Osteocyte (in vitro differentiated cells): ENCODE results near the gene CDH8. TPM values are rescaled to one million over a fixed set of nuclear protein-coding genes. Genes with fewer than 3 reads are reported as not detected.

Experiments
- DNase-seq: peaks from one replicate; pipeline ENCODE4 v3.0.0; 2021; ENCODE audit warnings: mixed read lengths; ENCODE audit not compliant: unreplicated experiment; ENCODE audit errors: extremely low spot score
- H3K27ac Mint-ChIP-seq: one replicate; pipeline ENCODE4 v1.8.0; 2021; ENCODE audit warnings: mild to moderate bottlenecking, mixed read lengths; ENCODE audit not compliant: unreplicated experiment
- H3K27me3 Mint-ChIP-seq: one replicate; pipeline ENCODE4 v1.8.0; 2021; ENCODE audit warnings: mixed read lengths; ENCODE audit not compliant: unreplicated experiment
- H3K36me3 Mint-ChIP-seq: one replicate; pipeline ENCODE4 v1.8.0; 2021; ENCODE audit warnings: mixed read lengths; ENCODE audit not compliant: unreplicated experiment
- H3K4me1 Mint-ChIP-seq: one replicate; pipeline ENCODE4 v1.8.0; 2021; ENCODE audit warnings: mixed read lengths; ENCODE audit not compliant: unreplicated experiment
- H3K4me3 Mint-ChIP-seq: one replicate; pipeline ENCODE4 v1.8.0; 2021; ENCODE audit warnings: mild to moderate bottlenecking, moderate library complexity, mixed read lengths; ENCODE audit not compliant: unreplicated experiment
- H3K9me3 Mint-ChIP-seq: one replicate; pipeline ENCODE4 v1.8.0; 2021; ENCODE audit warnings: mixed read lengths; ENCODE audit not compliant: unreplicated experiment
- total RNA-seq: library from RNA; stranded (reverse); gene quantifications from 2 replicates; pipeline ENCODE4 v1.2.1, GENCODE V29; 2021
- TF ChIP-seq, protein P1 (sequence below): fragments of 200-600 bp; sonication (generic); IDR thresholded peaks from 2 replicates; pipeline ENCODE4 v1.5.0; 2021; ENCODE audit warnings: antibody characterized with exemption, mild to moderate bottlenecking, moderate library complexity

Gene CDH8
- total RNA-seq, 1 donor from 2014 or later = 7.7 TPM

DNA sequence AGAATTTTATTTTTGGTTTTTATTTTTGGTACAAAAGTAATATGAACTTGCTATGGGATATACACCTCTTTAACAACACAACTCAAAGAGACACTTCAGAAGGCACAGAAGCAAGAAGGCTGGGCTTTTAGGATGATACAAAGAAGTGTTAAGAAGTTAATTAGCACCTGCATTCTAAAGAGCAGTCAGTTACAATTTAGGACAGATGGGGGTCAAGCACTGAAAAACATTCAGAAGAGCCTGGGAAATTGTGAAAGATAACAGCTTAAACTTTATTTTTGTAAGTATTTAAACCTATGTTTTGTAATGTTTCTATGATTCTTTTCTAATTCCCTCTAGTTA lies 163.5 kb downstream of the CDH8 start:
- DNase-seq = no peak
- Mint-ChIP-seq H3K27me3 (no peaks in the 10 kb centered on the region), H3K4me3 (no peak overlapping the region), H3K9me3 (no peaks in the 10 kb centered on the region), H3K4me1 (no peaks in the 10 kb centered on the region), H3K36me3 (no peaks in the 10 kb centered on the region), H3K27ac (no peak overlapping the region)
- TF ChIP-seq, protein P1, sequence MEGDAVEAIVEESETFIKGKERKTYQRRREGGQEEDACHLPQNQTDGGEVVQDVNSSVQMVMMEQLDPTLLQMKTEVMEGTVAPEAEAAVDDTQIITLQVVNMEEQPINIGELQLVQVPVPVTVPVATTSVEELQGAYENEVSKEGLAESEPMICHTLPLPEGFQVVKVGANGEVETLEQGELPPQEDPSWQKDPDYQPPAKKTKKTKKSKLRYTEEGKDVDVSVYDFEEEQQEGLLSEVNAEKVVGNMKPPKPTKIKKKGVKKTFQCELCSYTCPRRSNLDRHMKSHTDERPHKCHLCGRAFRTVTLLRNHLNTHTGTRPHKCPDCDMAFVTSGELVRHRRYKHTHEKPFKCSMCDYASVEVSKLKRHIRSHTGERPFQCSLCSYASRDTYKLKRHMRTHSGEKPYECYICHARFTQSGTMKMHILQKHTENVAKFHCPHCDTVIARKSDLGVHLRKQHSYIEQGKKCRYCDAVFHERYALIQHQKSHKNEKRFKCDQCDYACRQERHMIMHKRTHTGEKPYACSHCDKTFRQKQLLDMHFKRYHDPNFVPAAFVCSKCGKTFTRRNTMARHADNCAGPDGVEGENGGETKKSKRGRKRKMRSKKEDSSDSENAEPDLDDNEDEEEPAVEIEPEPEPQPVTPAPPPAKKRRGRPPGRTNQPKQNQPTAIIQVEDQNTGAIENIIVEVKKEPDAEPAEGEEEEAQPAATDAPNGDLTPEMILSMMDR = no peak

DNA sequence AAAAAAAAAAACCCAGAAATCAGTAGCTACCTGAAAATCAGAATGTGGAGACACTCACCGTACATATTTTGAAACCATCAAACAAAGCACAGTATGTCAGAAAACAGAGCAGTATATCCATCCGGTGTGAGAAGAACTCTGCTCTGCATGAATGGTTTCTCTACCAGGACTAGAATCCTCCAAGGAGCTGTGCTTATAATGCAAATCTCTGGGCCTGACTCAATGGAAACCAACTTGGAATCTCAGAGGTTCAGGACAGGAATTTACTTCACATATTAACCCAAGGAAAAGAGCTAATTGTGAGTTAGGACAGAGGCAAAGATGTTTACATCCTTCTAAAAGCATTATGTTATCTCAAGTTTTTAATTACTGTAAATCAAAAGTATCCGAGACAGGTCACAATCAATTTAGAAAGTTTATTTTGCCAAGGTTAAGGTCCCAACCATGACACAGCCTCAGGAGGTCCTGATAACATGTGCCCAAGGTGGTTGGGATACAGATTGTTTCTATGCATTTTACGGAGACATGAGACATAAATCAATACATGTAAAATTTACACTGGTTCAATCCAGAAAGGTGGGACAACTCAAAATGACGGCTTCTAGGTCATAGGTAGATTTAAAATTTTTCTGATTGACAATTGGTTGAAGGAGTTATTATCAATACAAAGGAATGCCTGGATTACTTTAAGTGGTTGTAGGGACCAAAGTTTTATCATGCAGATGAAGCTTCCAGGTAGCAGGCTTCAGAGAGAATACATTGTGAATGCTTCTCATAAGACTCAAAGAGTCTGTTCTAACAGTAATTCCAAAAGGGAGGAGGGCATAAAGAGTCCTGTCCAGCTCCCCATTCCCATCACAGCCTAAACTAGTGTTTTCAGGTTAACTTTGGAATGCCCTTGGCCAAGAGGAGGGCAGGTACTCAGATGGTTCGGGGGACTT lies 164.1 kb downstream of the CDH8 start:
- Mint-ChIP-seq H3K4me3 (no peak overlapping the region), H3K27ac (no peak overlapping the region), H3K4me1 (no peaks in the 10 kb centered on the region), H3K9me3 (no peaks in the 10 kb centered on the region), H3K27me3 (no peaks in the 10 kb centered on the region), H3K36me3 (no peaks in the 10 kb centered on the region)
- DNase-seq = no peak
- TF ChIP-seq, protein P1 = no peak

DNA sequence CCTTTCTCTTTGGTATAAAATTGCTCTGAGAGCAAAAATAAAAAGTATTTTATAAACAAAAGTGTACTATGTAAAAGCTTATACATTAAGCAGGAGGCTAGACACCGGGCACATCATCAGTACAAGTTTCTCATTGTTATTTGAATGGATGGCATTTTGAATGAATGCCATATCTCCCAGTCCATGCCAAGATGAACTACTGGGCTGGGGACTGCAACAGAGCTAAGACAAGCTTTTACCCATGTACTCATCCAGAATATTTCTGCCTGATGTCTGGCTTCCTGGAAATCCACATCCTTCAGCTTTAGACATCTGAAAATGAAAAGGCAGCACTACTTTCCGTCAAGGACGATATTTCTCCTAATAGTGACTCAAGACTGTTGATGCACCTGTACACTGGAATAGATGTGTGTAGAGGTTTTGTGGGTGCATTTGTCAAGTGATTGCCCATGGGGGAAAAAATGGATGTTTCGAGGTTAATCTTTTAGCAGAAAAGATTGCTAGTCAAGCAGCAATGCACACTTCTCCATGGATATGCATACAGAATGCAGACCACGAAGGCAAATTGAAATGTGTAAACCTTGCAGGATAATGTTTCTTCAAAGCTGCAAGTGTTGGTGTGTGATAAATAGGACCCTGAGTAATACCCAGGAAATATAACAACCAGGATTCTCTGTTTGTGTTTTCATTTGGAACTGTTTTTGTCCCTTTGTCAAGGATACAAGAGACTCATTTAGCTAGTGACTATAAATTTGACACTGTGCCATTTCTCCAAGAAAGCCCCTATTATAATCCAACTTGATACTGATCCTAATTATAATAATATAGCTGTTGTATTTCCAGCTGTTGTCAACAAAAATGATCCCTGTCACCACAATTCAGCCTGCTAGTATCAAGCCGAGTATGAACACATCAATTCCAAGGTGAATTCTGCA lies 173.8 kb downstream of the CDH8 start:
- Mint-ChIP-seq H3K27me3 (no peaks in the 10 kb centered on the region), H3K4me3 (no peak overlapping the region), H3K27ac (no peak overlapping the region), H3K4me1 (peaks cover 12% of the 10 kb centered on the region), H3K9me3 (peaks cover 3% of the 10 kb centered on the region), H3K36me3 (peaks cover 2% of the 10 kb centered on the region)
- no peak for DNase-seq
- TF ChIP-seq, protein P1 = no peak

DNA sequence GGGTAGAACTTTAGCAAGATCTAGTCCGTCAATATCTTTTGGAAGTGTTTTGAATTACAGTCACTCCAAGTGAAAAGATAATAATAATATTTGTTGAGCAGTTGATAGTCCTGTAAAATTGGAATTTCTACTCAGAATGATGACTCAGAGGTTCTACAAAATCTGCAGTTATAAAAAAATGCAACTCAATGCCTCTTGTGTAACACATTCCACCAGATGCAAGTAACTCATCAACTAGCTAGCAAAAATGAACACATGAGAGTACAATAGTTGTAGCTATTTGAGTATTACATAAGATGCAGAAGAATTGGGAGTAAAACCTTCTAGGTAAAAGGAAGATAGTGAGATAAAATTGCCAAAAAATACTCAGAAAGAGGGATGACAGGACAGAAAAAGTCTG lies 177.2 kb downstream of the CDH8 start:
- H3K27me3 Mint-ChIP-seq = no peaks in the 10 kb centered on the region
- DNase-seq = no peak

More for the DNA sequence above, 177.2 kb downstream of the CDH8 start:
- H3K4me1 Mint-ChIP-seq = peaks cover 12% of the 10 kb centered on the region
- peaks cover 3% of the 10 kb centered on the region for H3K9me3 Mint-ChIP-seq
- TF ChIP-seq, protein P1 = no peak
- no peak overlapping the region for H3K27ac Mint-ChIP-seq
- H3K4me3 Mint-ChIP-seq = no peak overlapping the region
- peaks cover 2% of the 10 kb centered on the region for H3K36me3 Mint-ChIP-seq
